Neural progenitor cell (in vitro differentiated cells): ENCODE results near the gene MORC4. TPM values are rescaled to one million over a fixed set of nuclear protein-coding genes. Genes with fewer than 3 reads are reported as not detected.

ENCODE experiments used
- DNase-seq: peaks from one replicate; pipeline ENCODE4 v3.0.0-alpha.2; 2016; ENCODE audit warnings: low spot score
- H2AFZ ChIP-seq: fragments of 200-600 bp; sonication (generic); replicated peaks from 2 replicates; pipeline ENCODE4 v1.6.1; 2016; ENCODE audit warnings: antibody characterized with exemption
- H3F3A ChIP-seq: fragments of 200-600 bp; sonication (generic); 2 replicates; pipeline ENCODE4 v1.6.1; 2016; ENCODE audit warnings: antibody characterized with exemption, low read depth
- H3K27ac ChIP-seq: fragments of 200-600 bp; sonication (generic); 2 replicates; pipeline ENCODE4 v1.5.1; 2016; ENCODE audit warnings: mild to moderate bottlenecking
- H3K27me3 ChIP-seq: fragments of 200-600 bp; sonication (generic); 2 replicates; pipeline ENCODE4 v1.6.1; 2016; ENCODE audit warnings: mild to moderate bottlenecking, moderate library complexity
- H3K36me3 ChIP-seq: fragments of 200-600 bp; sonication (generic); 2 replicates; pipeline ENCODE4 v1.5.1; 2016
- H3K4me1 ChIP-seq: fragments of 200-600 bp; sonication (generic); 2 replicates; pipeline ENCODE4 v1.6.1; 2016; ENCODE audit warnings: mixed run types
- H3K4me2 ChIP-seq: fragments of 200-600 bp; sonication (generic); 2 replicates; pipeline ENCODE4 v1.6.1; 2016
- H3K4me3 ChIP-seq: fragments of 200-600 bp; sonication (generic); 2 replicates; pipeline ENCODE4 v1.5.1; 2016
- H3K79me2 ChIP-seq: fragments of 200-600 bp; sonication (generic); 2 replicates; pipeline ENCODE4 v1.6.1; 2016; ENCODE audit warnings: low read depth
- H3K9ac ChIP-seq: fragments of 200-600 bp; sonication (generic); 2 replicates; pipeline ENCODE4 v1.6.1; 2016
- H3K9me3 ChIP-seq: fragments of 200-600 bp; sonication (generic); 2 replicates; pipeline ENCODE4 v1.5.1; 2016; ENCODE audit warnings: low read depth
- H4K20me1 ChIP-seq: fragments of 200-600 bp; sonication (generic); 2 replicates; pipeline ENCODE4 v1.6.1; 2016; ENCODE audit warnings: low read depth
- H3K27ac Mint-ChIP-seq: 3 replicates; pipeline ENCODE4 v1.8.0; 2021; ENCODE audit warnings: mixed read lengths
- H3K27me3 Mint-ChIP-seq: 2 replicates; pipeline ENCODE4 v1.8.0; 2022; ENCODE audit warnings: low read depth, mild to moderate bottlenecking, inconsistent platforms, moderate library complexity, mixed read lengths; ENCODE audit not compliant: insufficient read depth
- H3K36me3 Mint-ChIP-seq: 3 replicates; pipeline ENCODE4 v1.8.0; 2021; ENCODE audit warnings: mixed read lengths
- H3K4me1 Mint-ChIP-seq: 3 replicates; pipeline ENCODE4 v1.8.0; 2021; ENCODE audit warnings: mixed read lengths
- H3K4me3 Mint-ChIP-seq: 3 replicates; pipeline ENCODE4 v1.8.0; 2021; ENCODE audit warnings: mild to moderate bottlenecking, moderate library complexity, mixed read lengths
- H3K9me3 Mint-ChIP-seq: 3 replicates; pipeline ENCODE4 v1.8.0; 2020; ENCODE audit warnings: mixed read lengths
- CTCF ChIP-seq: fragments of 200-600 bp; sonication (generic); IDR thresholded peaks from 2 replicates; pipeline ENCODE4 v1.5.1; 2017; ENCODE audit warnings: antibody characterized with exemption, mild to moderate bottlenecking
- EZH2 ChIP-seq: fragments of 200-600 bp; sonication (generic); IDR thresholded peaks from 2 replicates; pipeline ENCODE4 v1.6.1; 2017; ENCODE audit warnings: antibody characterized with exemption, mild to moderate bottlenecking, moderate library complexity
- EZH2phosphoT487 ChIP-seq: fragments of 200-600 bp; sonication (generic); IDR thresholded peaks from 2 replicates; pipeline ENCODE4 v1.6.1; 2017; ENCODE audit warnings: antibody characterized with exemption
- total RNA-seq: library from RNA; depleted of rRNA; stranded (reverse); fragments of >200 nt; gene quantifications from 2 replicates; pipeline ENCODE4 v1.2.3, GENCODE V29; 2015; ENCODE audit warnings: low replicate concordance

MORC4 gene
- total RNA-seq, 1 donor from 2014 or later: 7.6 TPM

DNA sequence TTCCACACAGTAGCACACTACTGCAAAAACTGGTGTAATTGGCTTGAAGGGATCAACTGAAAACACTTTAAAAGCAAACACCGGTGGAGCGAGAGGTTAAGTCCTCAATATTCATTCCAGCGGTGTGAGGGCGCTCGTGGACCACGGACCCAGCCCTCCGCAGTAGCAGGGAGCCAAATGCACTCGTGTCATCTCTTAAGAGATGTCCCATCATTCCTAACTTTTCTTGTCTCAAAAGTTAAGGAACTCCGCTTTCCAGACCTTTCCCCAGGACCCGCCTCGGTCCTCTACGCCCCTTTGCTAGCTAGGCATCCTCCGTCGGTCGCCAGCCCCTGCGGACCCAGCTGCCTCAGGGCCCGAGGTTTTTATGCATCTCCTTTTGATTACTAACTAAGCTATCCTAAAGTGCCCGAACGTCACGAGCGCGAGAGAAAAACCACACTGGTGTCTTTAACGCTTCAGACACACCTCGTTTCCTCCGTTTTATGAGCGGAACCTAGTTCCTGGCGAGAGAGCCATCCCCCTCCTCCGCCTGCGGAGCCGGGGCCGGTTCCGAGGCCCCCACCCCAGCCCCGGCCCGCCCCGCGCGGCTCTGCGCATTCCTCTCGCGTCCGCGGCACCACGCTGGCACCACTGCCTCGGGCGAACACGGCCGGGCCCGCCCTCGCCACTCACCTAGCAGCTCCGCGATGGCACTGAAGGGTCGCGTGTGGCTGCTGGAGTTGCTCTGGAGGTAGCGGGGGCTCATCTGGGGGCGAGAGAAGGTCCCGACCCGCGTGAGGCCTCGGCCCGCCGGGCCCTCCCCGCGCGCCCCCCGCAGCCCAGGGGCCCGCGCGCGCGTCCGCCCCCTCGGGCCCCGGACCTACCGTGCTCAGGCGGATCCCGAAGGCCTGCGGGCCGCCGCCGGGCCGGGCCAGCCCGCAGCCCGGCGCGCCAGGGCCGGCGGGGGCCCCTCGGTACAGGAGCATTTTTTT lies 723 bp downstream of the MORC4 start:
- Histone ChIP-seq H3K4me2 (peak overlapping the region; percentile 79), H3K9ac (no peak overlapping the region), H3K4me3 (peak overlapping the region; percentile 58), H2AFZ (peak overlapping the region; percentile 63), H3K9me3 (peaks cover 8% of the 10 kb centered on the region), H3K79me2 (no peaks in the 10 kb centered on the region), H3F3A (no peaks in the 10 kb centered on the region), H3K4me1 (no peaks in the 10 kb centered on the region), H4K20me1 (no peaks in the 10 kb centered on the region), H3K36me3 (no peaks in the 10 kb centered on the region), H3K27ac (no peak overlapping the region), H3K27me3 (peaks cover 8% of the 10 kb centered on the region)
- peak overlapping the region; percentile 91 for H3K4me3 Mint-ChIP-seq
- no peak overlapping the region for H3K27ac Mint-ChIP-seq
- peak; percentile 60 for DNase-seq
- H3K27me3 Mint-ChIP-seq: peaks cover 5% of the 10 kb centered on the region
- H3K4me1 Mint-ChIP-seq: peaks cover 6% of the 10 kb centered on the region
- peak; percentile 49 for TF ChIP-seq CTCF
- no peak for TF ChIP-seq EZH2phosphoT487
- TF ChIP-seq EZH2: no peak
- H3K9me3 Mint-ChIP-seq: peaks cover 9% of the 10 kb centered on the region
- peaks cover 2% of the 10 kb centered on the region for H3K36me3 Mint-ChIP-seq

GRCh38 chrX:106997611-106998010 lies 2.4 kb downstream of the MORC4 start:
- Histone ChIP-seq H3K4me3 (no peak overlapping the region), H3K9me3 (peaks cover 13% of the 10 kb centered on the region), H4K20me1 (no peaks in the 10 kb centered on the region), H3K36me3 (no peaks in the 10 kb centered on the region), H3K4me1 (no peaks in the 10 kb centered on the region), H3K4me2 (no peak overlapping the region), H3K9ac (no peak overlapping the region), H3K27ac (no peak overlapping the region), H2AFZ (no peak overlapping the region), H3K79me2 (no peaks in the 10 kb centered on the region), H3F3A (no peaks in the 10 kb centered on the region), H3K27me3 (peaks cover 8% of the 10 kb centered on the region)
- Mint-ChIP-seq H3K36me3 (peaks cover 2% of the 10 kb centered on the region), H3K9me3 (peaks cover 9% of the 10 kb centered on the region), H3K4me3 (no peak overlapping the region), H3K27ac (no peak overlapping the region), H3K4me1 (peaks cover 6% of the 10 kb centered on the region), H3K27me3 (peaks cover 5% of the 10 kb centered on the region)
- no peak for TF ChIP-seq EZH2
- no peak for TF ChIP-seq CTCF
- no peak for TF ChIP-seq EZH2phosphoT487
- no peak for DNase-seq

- H3K9me3 ChIP-seq: peaks cover 13% of the 10 kb centered on the region
- Mint-ChIP-seq H3K9me3 (peaks cover 9% of the 10 kb centered on the region), H3K36me3 (peaks cover 10% of the 10 kb centered on the region), H3K27me3 (peaks cover 3% of the 10 kb centered on the region), H3K27ac (no peak overlapping the region), H3K4me3 (no peak overlapping the region), H3K4me1 (peaks cover 6% of the 10 kb centered on the region)
- H3F3A ChIP-seq: no peaks in the 10 kb centered on the region
- DNase-seq: no peak
- H3K27ac ChIP-seq: no peak overlapping the region
- no peaks in the 10 kb centered on the region for H4K20me1 ChIP-seq
- TF ChIP-seq EZH2phosphoT487: no peak
- TF ChIP-seq CTCF: no peak
- no peak overlapping the region for H3K4me3 ChIP-seq
- no peak overlapping the region for H3K4me2 ChIP-seq
- no peak overlapping the region for H2AFZ ChIP-seq
- H3K79me2 ChIP-seq: no peaks in the 10 kb centered on the region
- no peaks in the 10 kb centered on the region for H3K4me1 ChIP-seq
- H3K9ac ChIP-seq: no peak overlapping the region
- no peaks in the 10 kb centered on the region for H3K36me3 ChIP-seq
- peaks cover 8% of the 10 kb centered on the region for H3K27me3 ChIP-seq
Measured at GRCh38 chrX:106995678-106996077, 4.3 kb downstream of the MORC4 start.
